Astrocyte (in vitro differentiated cells and primary cell): ENCODE results near the gene ATRNL1. TPM values are rescaled to one million over a fixed set of nuclear protein-coding genes. Genes with fewer than 3 reads are reported as not detected.

Experiments used
- total RNA-seq: library from RNA; stranded (reverse); gene quantifications from 2 replicates; pipeline ENCODE4 v1.2.1, GENCODE V29; 2021

Gene ATRNL1
- total RNA-seq, 1 donor from 2014 or later = 17.5 TPM

Other genes starting within 250 kb of the ATRNL1 start
- gene TRUB1, start 155.2 kb upstream of the ATRNL1 start, total RNA-seq = 23.0 and 25.3 TPM in 2 replicates